Smooth muscle cell of the brain vasculature (primary cell): ENCODE results near the gene EVC2.
"Not testable (repeated sequence)": the region's sequence is repeated elsewhere in the genome, so short reads cannot be mapped to it uniquely, and the experiment has no call there.

ENCODE experiments used
- DNase-seq: peaks from one replicate; pipeline ENCODE4 v3.0.0-alpha.2; 2012; ENCODE audit warnings: low read depth, low spot score

Gene EVC2

GRCh38 chr4:5626913-5627312 is 81.4 kb downstream of the EVC2 start:
- no peak for DNase-seq

GRCh38 chr4:5622596-5622995 is 85.8 kb downstream of the EVC2 start:
- no peak for DNase-seq

- DNase-seq, result no peak
Observed at GRCh38 chr4:5619913-5620625, 88.3 kb downstream of the EVC2 start.

- DNase-seq, result no peak
Observed at GRCh38 chr4:5618051-5618960, 90.1 kb downstream of the EVC2 start.

GRCh38 chr4:5616331-5616950 is 91.9 kb downstream of the EVC2 start:
- DNase-seq, result no peak

GRCh38 chr4:5615496-5616075 is 92.8 kb downstream of the EVC2 start:
- DNase-seq, result no peak

GRCh38 chr4:5611750-5612149 is 96.6 kb downstream of the EVC2 start:
- DNase-seq, result no peak

- no peak for DNase-seq
Observed at GRCh38 chr4:5609306-5610007, 98.9 kb downstream of the EVC2 start.

- DNase-seq, result not testable (repeated sequence)
Observed at GRCh38 chr4:5593828-5594227, 114.5 kb downstream of the EVC2 start.

GRCh38 chr4:5592272-5592671 is 116.1 kb downstream of the EVC2 start:
- no peak for DNase-seq

GRCh38 chr4:5589495-5589894 is 118.9 kb downstream of the EVC2 start:
- DNase-seq, result no peak

- no peak for DNase-seq
Observed at GRCh38 chr4:5588046-5588445, 120.3 kb downstream of the EVC2 start.

GRCh38 chr4:5575941-5576340 is 132.4 kb downstream of the EVC2 start:
- DNase-seq, result no peak

- no peak for DNase-seq
Observed at GRCh38 chr4:5574386-5574785, 134.0 kb downstream of the EVC2 start.

GRCh38 chr4:5573965-5574364 is 134.4 kb downstream of the EVC2 start:
- no peak for DNase-seq

- no peak for DNase-seq
Observed at GRCh38 chr4:5572751-5573150, 135.6 kb downstream of the EVC2 start.

GRCh38 chr4:5572114-5572513 is 136.2 kb downstream of the EVC2 start:
- DNase-seq, result no peak

GRCh38 chr4:5571646-5572045 is 136.7 kb downstream of the EVC2 start:
- DNase-seq, result no peak

GRCh38 chr4:5569451-5569850 is 138.9 kb downstream of the EVC2 start:
- no peak for DNase-seq

GRCh38 chr4:5568931-5569330 is 139.4 kb downstream of the EVC2 start:
- no peak for DNase-seq

- DNase-seq, result no peak
Observed at GRCh38 chr4:5568336-5568735, 140.0 kb downstream of the EVC2 start.
